HUES6 (cell line): Measurements from ENCODE around the gene DCXR.

Experiments
- H3K27ac ChIP-seq: 2 replicates; pipeline ENCODE4 v1.7.0; 2013; ENCODE audit warnings: low read depth, mild to moderate bottlenecking, low read length, inconsistent platforms
- H3K27me3 ChIP-seq: 2 replicates; pipeline ENCODE4 v1.6.1; 2013; ENCODE audit warnings: low read length; ENCODE audit not compliant: control insufficient read depth, insufficient read depth
- H3K36me3 ChIP-seq: 2 replicates; pipeline ENCODE4 v1.6.1; 2013; ENCODE audit warnings: low read length; ENCODE audit not compliant: control insufficient read depth, insufficient read depth
- H3K4me1 ChIP-seq: 2 replicates; pipeline ENCODE4 v1.6.1; 2013; ENCODE audit warnings: low read length; ENCODE audit not compliant: control insufficient read depth, insufficient read depth
- H3K4me3 ChIP-seq: 2 replicates; pipeline ENCODE4 v1.5.1; 2013; ENCODE audit warnings: low read depth, low read length
- H3K9ac ChIP-seq: one replicate; pipeline ENCODE4 v1.6.1; 2013; ENCODE audit warnings: mild to moderate bottlenecking, low read length
- H3K9me3 ChIP-seq: 2 replicates; pipeline ENCODE4 v1.6.1; 2013; ENCODE audit warnings: low read depth, low read length; ENCODE audit not compliant: control insufficient read depth, insufficient read depth

DCXR gene

GRCh38 chr17:81998691-81999438 lies 38.6 kb downstream of the DCXR start:
- H3K27me3 ChIP-seq = no peaks in the 10 kb centered on the region
- H3K4me3 ChIP-seq = no peak overlapping the region
- H3K27ac ChIP-seq = no peak overlapping the region
- H3K9ac ChIP-seq = no peak overlapping the region
- H3K9me3 ChIP-seq = no peaks in the 10 kb centered on the region
- H3K36me3 ChIP-seq = peaks cover 10% of the 10 kb centered on the region
- H3K4me1 ChIP-seq = peaks cover 9% of the 10 kb centered on the region; the same call in 1 of the 2 replicates

DNA sequence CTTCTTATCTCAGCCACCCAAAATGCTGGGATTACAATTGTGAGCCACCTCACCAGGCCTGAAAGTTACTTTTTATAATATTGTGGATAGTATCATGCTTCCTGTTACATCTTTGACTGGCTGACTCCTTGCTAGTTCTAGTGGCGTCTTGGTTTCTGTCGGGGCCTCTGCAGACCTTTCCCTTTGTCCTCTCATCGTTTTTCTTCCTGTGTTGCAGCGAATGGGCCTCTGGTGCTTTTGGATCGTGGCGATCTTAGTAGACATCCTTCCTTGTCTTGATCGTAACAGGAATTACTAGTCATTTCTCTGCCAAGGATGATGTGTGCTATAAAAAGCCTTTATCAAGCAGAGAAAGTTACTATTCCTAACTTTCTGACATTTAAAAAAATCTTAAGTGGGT lies 39.3 kb downstream of the DCXR start:
- Histone ChIP-seq H3K9me3 (no peaks in the 10 kb centered on the region), H3K27ac (no peak overlapping the region), H3K9ac (no peak overlapping the region), H3K36me3 (peaks cover 10% of the 10 kb centered on the region), H3K27me3 (no peaks in the 10 kb centered on the region), H3K4me1 (peaks cover 9% of the 10 kb centered on the region; the same call in 1 of the 2 replicates), H3K4me3 (no peak overlapping the region)

DNA sequence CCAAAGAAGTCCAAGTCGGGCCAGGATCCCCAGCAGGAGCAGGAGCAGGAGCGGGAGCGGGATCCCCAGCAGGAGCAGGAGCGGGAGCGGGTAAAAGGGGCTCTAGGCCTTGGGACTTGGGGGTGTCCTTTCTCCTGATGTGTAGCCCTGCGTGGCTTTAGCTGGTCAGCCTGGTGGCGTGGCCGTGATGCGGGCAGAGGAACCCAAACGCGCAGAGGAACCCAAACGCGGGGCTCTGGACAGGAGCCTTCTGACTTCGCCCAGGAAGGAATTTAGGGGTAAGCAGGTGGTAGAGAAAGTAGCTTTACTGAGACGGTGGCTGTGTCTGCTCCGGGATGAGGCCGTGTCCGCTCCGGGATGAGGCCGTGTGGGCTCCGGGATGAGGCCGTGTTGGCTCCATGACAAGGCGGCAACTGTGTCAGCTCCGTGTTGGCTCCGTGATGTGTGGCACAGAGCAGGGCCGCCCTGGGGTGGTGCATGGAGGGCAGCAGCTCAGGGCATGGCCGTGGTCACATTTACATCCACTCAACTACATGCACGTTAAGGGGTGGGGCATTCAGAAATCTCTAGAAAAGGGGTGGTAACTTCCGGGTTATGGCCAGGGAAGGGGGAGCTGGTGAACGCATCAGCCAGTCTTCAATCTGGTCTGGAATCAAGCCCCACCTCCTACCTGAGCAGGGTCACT lies 40.6 kb downstream of the DCXR start:
- Histone ChIP-seq H3K9ac (no peak overlapping the region), H3K4me3 (no peak overlapping the region), H3K9me3 (no peaks in the 10 kb centered on the region), H3K27me3 (no peaks in the 10 kb centered on the region), H3K27ac (no peak overlapping the region), H3K4me1 (peaks cover 18% of the 10 kb centered on the region), H3K36me3 (peaks cover 10% of the 10 kb centered on the region)

DNA sequence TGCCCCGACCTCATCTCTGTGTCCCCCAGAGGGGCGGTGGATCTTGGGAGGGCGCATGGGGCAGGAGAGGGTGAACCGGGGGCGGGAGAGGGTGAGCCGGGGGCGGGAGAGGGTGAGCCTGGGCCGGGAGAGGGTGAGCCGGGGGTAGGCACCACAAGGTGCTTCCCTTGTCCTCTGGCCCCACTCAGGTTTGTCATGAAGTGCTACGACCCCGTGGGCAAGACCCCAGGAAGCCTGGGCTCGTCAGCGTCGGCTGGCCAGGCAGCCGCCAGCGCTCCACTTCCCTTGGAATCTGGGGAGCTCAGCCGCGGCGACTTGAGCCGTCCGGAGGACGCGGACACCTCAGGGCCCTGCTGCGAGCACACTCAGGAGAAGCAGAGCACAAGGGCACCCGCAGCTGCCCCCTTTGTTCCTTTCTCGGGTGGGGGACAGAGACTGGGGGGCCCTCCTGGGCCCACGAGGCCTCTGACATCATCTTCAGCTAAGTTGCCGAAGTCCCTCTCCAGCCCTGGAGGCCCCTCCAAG lies 41.2 kb downstream of the DCXR start:
- Histone ChIP-seq H3K27me3 (no peaks in the 10 kb centered on the region), H3K9ac (no peak overlapping the region), H3K4me3 (no peak overlapping the region), H3K36me3 (peaks cover 10% of the 10 kb centered on the region), H3K9me3 (no peaks in the 10 kb centered on the region), H3K27ac (no peak overlapping the region), H3K4me1 (peaks cover 23% of the 10 kb centered on the region)

- H3K36me3 ChIP-seq = peaks cover 10% of the 10 kb centered on the region
- H3K9me3 ChIP-seq = no peaks in the 10 kb centered on the region
- no peaks in the 10 kb centered on the region for H3K27me3 ChIP-seq
- H3K4me3 ChIP-seq = no peak overlapping the region
- H3K27ac ChIP-seq = no peak overlapping the region
- peaks cover 29% of the 10 kb centered on the region for H3K4me1 ChIP-seq
- no peak overlapping the region for H3K9ac ChIP-seq
These were observed 41.9 kb downstream of the DCXR start for GRCh38 chr17:81995463-81996231.

DNA sequence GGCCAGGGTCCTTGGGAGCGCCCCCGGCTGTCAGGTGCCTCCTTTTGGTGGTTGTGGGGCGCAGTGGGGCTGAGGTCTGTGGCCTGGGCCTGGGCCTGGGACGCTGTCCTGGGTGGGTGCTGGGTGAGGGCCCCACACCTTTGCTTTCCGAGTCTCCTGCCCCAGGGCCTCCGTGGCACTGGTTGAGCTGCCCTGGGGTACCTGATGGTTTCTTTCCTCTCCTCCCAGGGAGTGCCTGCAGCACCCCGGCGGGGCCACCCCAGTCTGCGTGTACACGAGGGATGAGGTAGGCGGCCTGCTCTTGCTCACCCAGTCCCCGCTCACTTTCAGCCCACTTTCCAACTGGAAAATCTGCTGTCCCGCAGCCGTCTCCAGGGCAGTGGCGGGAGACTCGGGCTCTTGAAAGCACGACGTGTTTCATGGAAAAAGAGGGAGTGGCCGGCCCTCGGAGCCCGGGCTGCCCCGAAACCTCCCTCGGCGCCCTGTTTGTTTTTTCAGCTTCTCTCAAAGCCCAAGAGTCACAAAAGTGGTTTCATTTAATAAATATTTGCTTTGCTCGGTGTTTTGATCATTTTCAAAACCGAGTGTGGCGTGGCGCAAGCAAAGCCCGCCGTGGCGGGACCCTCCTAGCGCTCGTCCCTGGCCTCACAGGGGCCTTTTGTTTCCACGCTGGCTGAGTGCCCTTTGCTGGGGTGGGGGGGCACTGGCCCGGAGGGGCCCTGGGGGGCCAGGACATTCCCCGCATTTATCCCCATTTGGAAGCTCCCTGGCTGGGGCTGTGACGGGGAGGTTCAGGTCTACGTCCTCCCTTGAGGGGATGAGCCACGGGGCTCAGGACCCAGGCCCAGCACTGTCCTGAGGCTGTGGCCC lies 42.7 kb downstream of the DCXR start:
- H3K27ac ChIP-seq = no peak overlapping the region
- no peak overlapping the region for H3K4me3 ChIP-seq
- no peak overlapping the region for H3K9ac ChIP-seq
- H3K27me3 ChIP-seq = no peaks in the 10 kb centered on the region
- H3K36me3 ChIP-seq = peaks cover 10% of the 10 kb centered on the region
- peaks cover 33% of the 10 kb centered on the region for H3K4me1 ChIP-seq
- H3K9me3 ChIP-seq = no peaks in the 10 kb centered on the region

- H3K27ac ChIP-seq = no peak overlapping the region
- peaks cover 33% of the 10 kb centered on the region for H3K4me1 ChIP-seq
- H3K36me3 ChIP-seq = peaks cover 13% of the 10 kb centered on the region
- no peaks in the 10 kb centered on the region for H3K9me3 ChIP-seq
- no peaks in the 10 kb centered on the region for H3K27me3 ChIP-seq
- no peak overlapping the region for H3K4me3 ChIP-seq
- H3K9ac ChIP-seq = no peak overlapping the region
These were observed 43.5 kb downstream of the DCXR start for GRCh38 chr17:81993729-81994592.

GRCh38 chr17:81992306-81993102 lies 45.0 kb downstream of the DCXR start:
- Histone ChIP-seq H3K4me3 (peak overlapping the region; percentile 2; the same call in 1 of the 2 replicates), H3K27ac (peak overlapping the region; percentile 43; the same call in 1 of the 2 replicates), H3K27me3 (no peaks in the 10 kb centered on the region), H3K9me3 (no peaks in the 10 kb centered on the region), H3K4me1 (peaks cover 33% of the 10 kb centered on the region), H3K9ac (peak overlapping the region; percentile 68), H3K36me3 (peaks cover 13% of the 10 kb centered on the region)

DNA sequence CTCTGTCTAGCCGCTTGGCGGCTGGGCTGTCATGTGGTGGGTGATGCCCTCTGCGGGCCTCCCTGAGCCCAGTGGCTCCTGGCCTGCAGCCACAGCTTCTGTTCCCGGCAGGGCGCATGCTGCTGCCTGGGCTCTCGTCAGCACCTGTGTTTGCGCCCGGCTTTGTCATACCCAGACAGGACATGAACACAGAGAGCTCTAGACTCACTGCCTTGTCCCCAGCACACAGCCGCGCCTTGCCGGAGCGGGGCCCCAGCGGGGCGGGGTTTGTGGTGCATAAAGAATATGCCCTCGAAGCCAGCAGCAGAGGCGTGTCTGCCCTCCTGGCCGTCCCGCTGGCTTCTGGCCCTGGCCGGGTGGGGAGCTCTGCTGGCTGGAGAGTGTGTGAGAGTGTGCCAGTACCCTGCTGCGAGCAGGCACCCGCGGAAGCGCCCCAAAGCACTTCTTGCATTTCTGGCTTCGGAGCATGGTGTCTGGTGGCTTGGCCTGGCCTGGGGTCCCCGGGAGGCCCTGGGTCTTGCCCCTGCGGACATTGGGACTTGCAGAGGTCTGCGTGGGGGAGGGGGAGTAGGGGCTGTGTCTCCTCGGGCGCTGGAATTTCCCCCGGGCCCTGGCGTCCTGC lies 45.7 kb downstream of the DCXR start:
- Histone ChIP-seq H3K9me3 (no peaks in the 10 kb centered on the region), H3K36me3 (peaks cover 16% of the 10 kb centered on the region), H3K27ac (peak overlapping the region; percentile 43; the same call in 1 of the 2 replicates), H3K27me3 (no peaks in the 10 kb centered on the region), H3K4me3 (peak overlapping the region; percentile 2; the same call in 1 of the 2 replicates), H3K4me1 (peaks cover 33% of the 10 kb centered on the region), H3K9ac (peak overlapping the region; percentile 58)
